ENCODE results near the gene ANKDD1A. TPM values are rescaled to one million over a fixed set of nuclear protein-coding genes. Genes with fewer than 3 reads are reported as not detected.
A peak's percentile ranks its signal among the peaks of the same experiment; 100 is the strongest.

Gene ANKDD1A
- total and polyA plus RNA-seq, 2 experiments from 2014 or later = 6.7 to 9.3 TPM

GRCh38 chr15:64961013-64961412, 49.3 kb downstream of the ANKDD1A start:
- ATAC-seq (peak; percentile 88), DNase-seq (ENCODE audit: low spot score) (peak; percentile 64)
- no peak for TF ChIP-seq EZH2 (IDR thresholded peaks at IDR 0.05; ENCODE audit: low read depth, unreplicated experiment)
- TF ChIP-seq ZNF331 (CRISPR knock-in tag; IDR thresholded peaks at IDR 0.05; ENCODE audit: low read depth) = no peak
- TF ChIP-seq JUNB (IDR thresholded peaks at IDR 0.05; ENCODE audit: unreplicated experiment) = no peak
- no peak for TF ChIP-seq CREB1 (CRISPR knock-in tag; IDR thresholded peaks at IDR 0.05; ENCODE audit: low read depth)
- peak; percentile 50 to 57 for TF ChIP-seq CTCF (conservative IDR thresholded peaks at IDR 0.05; ENCODE audit: low read depth in 2 of 2)
- no peak for TF ChIP-seq ETS1 (IDR thresholded peaks at IDR 0.05)
- TF ChIP-seq POLR2AphosphoS5 (IDR thresholded peaks at IDR 0.05; ENCODE audit: low read depth) = no peak
- peaks cover 9% of the 10 kb centered on the region; the same call in 1 of the 2 replicates for H3F3A ChIP-seq (replicated peaks; ENCODE audit: low read depth)
- H3K9me2 ChIP-seq (ENCODE audit: insufficient read depth) = no peaks in the 10 kb centered on the region
- peaks cover 70% of the 10 kb centered on the region for H3K36me3 Mint-ChIP-seq (ENCODE audit: low read depth)
- H3K27ac Mint-ChIP-seq = peak overlapping the region; percentile 34; the same call in 1 of the 2 replicates
- H4K20me1 ChIP-seq (replicated peaks; ENCODE audit: insufficient read depth) = peaks cover 4% of the 10 kb centered on the region
- H3K4me1 ChIP-seq (ENCODE audit: insufficient read depth) = no peaks in the 10 kb centered on the region
- H2AFZ ChIP-seq = no peak overlapping the region
- H3K4me3 Mint-ChIP-seq = no peak overlapping the region
- H3K27me3 Mint-ChIP-seq (ENCODE audit: insufficient read depth, low read depth, poor library complexity) = no peaks in the 10 kb centered on the region
- no peak overlapping the region for H3K4me2 ChIP-seq
- H3K4me1 Mint-ChIP-seq = no peaks in the 10 kb centered on the region; the same call in 2 of the 3 replicates
- H3K4me3 ChIP-seq = no peak overlapping the region
- H3K27me3 ChIP-seq (ENCODE audit: insufficient read depth) = no peaks in the 10 kb centered on the region
- no peaks in the 10 kb centered on the region for H3K79me2 ChIP-seq (replicated peaks; ENCODE audit: insufficient read depth)
- H3K36me3 ChIP-seq (ENCODE audit: insufficient read depth) = peaks cover 30% of the 10 kb centered on the region
- no peak overlapping the region for H3K27ac ChIP-seq (ENCODE audit: low read depth)
- H3K9me3 Mint-ChIP-seq = no peaks in the 10 kb centered on the region

DNA sequence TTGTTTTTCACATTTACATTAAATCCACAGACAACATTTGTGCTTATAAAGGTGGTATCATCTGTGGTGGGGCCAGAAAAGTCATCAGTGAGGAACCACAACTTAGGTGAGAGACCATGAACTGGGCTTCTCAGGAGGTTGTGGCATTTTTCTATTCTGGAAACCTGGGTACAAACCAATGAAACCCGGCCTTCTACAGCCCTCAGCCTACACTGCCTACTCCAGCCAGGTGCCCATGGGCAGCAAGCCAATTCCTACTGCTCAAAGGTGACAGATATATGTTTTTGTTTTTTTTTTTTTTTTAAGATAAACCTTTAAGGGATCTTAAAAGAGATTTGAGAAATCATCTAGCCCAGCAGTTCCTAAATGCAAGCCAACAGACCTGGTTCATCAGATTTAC, 57.7 kb downstream of the ANKDD1A start:
- H3F3A ChIP-seq (replicated peaks; ENCODE audit: low read depth) = no peaks in the 10 kb centered on the region
- H3K27me3 ChIP-seq (ENCODE audit: insufficient read depth) = no peaks in the 10 kb centered on the region
- H3K4me3 Mint-ChIP-seq = no peak overlapping the region
- peaks cover 44% of the 10 kb centered on the region for H3K36me3 ChIP-seq (ENCODE audit: insufficient read depth)
- H3K4me1 ChIP-seq (ENCODE audit: insufficient read depth) = no peaks in the 10 kb centered on the region
- H3K9me2 ChIP-seq (ENCODE audit: insufficient read depth) = no peaks in the 10 kb centered on the region
- H3K4me2 ChIP-seq = no peak overlapping the region
- H3K36me3 Mint-ChIP-seq (ENCODE audit: low read depth) = peaks cover 58% of the 10 kb centered on the region
- H4K20me1 ChIP-seq (replicated peaks; ENCODE audit: insufficient read depth) = 0 out of 2 replicates have a peak, but pooled peaks cover 6% of the 10 kb centered on the region
- H3K9me3 Mint-ChIP-seq = no peaks in the 10 kb centered on the region
- H3K27ac Mint-ChIP-seq = no peak overlapping the region
- no peak overlapping the region for H3K27ac ChIP-seq (ENCODE audit: low read depth)
- no peak overlapping the region for H3K4me3 ChIP-seq
- H3K4me1 Mint-ChIP-seq = no peaks in the 10 kb centered on the region
- H3K79me2 ChIP-seq (replicated peaks; ENCODE audit: insufficient read depth) = no peaks in the 10 kb centered on the region
- H3K27me3 Mint-ChIP-seq (ENCODE audit: insufficient read depth, low read depth, poor library complexity) = no peaks in the 10 kb centered on the region
- ATAC-seq (no peak), DNase-seq (ENCODE audit: low spot score) (no peak)
- no peak overlapping the region for H2AFZ ChIP-seq
- TF ChIP-seq CREB1 (CRISPR knock-in tag; IDR thresholded peaks at IDR 0.05; ENCODE audit: low read depth) (no peak), ZNF462 (CRISPR knock-in tag; IDR thresholded peaks at IDR 0.05) (no peak), ZNF114 (CRISPR knock-in tag; IDR thresholded peaks at IDR 0.05) (no peak), NANOG (IDR thresholded peaks at IDR 0.05; ENCODE audit: borderline replicate concordance) (no peak), STAT1 (IDR thresholded peaks at IDR 0.05; ENCODE audit: unreplicated experiment) (no peak), JUNB (IDR thresholded peaks at IDR 0.05; ENCODE audit: unreplicated experiment) (no peak), EZH2phosphoT487 (IDR thresholded peaks at IDR 0.05; ENCODE audit: unreplicated experiment) (no peak), ZNF331 (CRISPR knock-in tag; IDR thresholded peaks at IDR 0.05; ENCODE audit: low read depth) (no peak), ETS1 (IDR thresholded peaks at IDR 0.05) (no peak), EZH2 (IDR thresholded peaks at IDR 0.05; ENCODE audit: low read depth, unreplicated experiment) (no peak)

Data from GM23338 (cell line).